ENCODE results near the gene COX7A2L. TPM values are rescaled to one million over a fixed set of nuclear protein-coding genes. Genes with fewer than 3 reads are reported as not detected.

The COX7A2L gene
- total and polyA plus RNA-seq, 2 experiments from 2014 or later = 112 to 149 TPM

- TF ChIP-seq ZNF462 (CRISPR knock-in tag; IDR thresholded peaks at IDR 0.05) (no peak), EZH2 (IDR thresholded peaks at IDR 0.05; ENCODE audit: low read depth, unreplicated experiment) (no peak), STAT1 (IDR thresholded peaks at IDR 0.05; ENCODE audit: unreplicated experiment) (no peak), ZNF331 (CRISPR knock-in tag; IDR thresholded peaks at IDR 0.05; ENCODE audit: low read depth) (no peak)
Observed at GRCh38 chr2:42383855-42384530, 23.0 kb upstream of the COX7A2L start (continued).

GRCh38 chr2:42382144-42382543 lies 21.1 kb upstream of the COX7A2L start:
- Histone ChIP-seq H3K27me3 (ENCODE audit: insufficient read depth) (no peaks in the 10 kb centered on the region), H3F3A (replicated peaks; ENCODE audit: low read depth) (no peaks in the 10 kb centered on the region), H3K27ac (ENCODE audit: low read depth) (no peak overlapping the region), H3K79me2 (replicated peaks; ENCODE audit: insufficient read depth) (no peaks in the 10 kb centered on the region), H3K36me3 (ENCODE audit: insufficient read depth) (no peaks in the 10 kb centered on the region), H3K4me1 (ENCODE audit: insufficient read depth) (no peaks in the 10 kb centered on the region), H2AFZ (no peak overlapping the region), H4K20me1 (replicated peaks; ENCODE audit: insufficient read depth) (no peaks in the 10 kb centered on the region), H3K4me2 (no peak overlapping the region), H3K4me3 (no peak overlapping the region), H3K9me2 (ENCODE audit: insufficient read depth) (no peaks in the 10 kb centered on the region)
- Mint-ChIP-seq H3K4me1 (peaks cover 5% of the 10 kb centered on the region; the same call in 1 of the 3 replicates), H3K4me3 (no peak overlapping the region), H3K9me3 (no peaks in the 10 kb centered on the region), H3K27ac (no peak overlapping the region), H3K27me3 (ENCODE audit: insufficient read depth, low read depth, poor library complexity) (peaks cover 4% of the 10 kb centered on the region), H3K36me3 (ENCODE audit: low read depth) (peaks cover 2% of the 10 kb centered on the region; the same call in 1 of the 3 replicates)
- no peak for ATAC-seq
- DNase-seq (ENCODE audit: low spot score) = no peak
- TF ChIP-seq ZNF331 (CRISPR knock-in tag; IDR thresholded peaks at IDR 0.05; ENCODE audit: low read depth) (no peak), CREB1 (CRISPR knock-in tag; IDR thresholded peaks at IDR 0.05; ENCODE audit: low read depth) (no peak), NANOG (IDR thresholded peaks at IDR 0.05; ENCODE audit: borderline replicate concordance) (no peak), EZH2phosphoT487 (IDR thresholded peaks at IDR 0.05; ENCODE audit: unreplicated experiment) (no peak), JUNB (IDR thresholded peaks at IDR 0.05; ENCODE audit: unreplicated experiment) (no peak), CTCF (conservative IDR thresholded peaks at IDR 0.05; ENCODE audit: low read depth in 2 of 2) (no peak), REST (IDR thresholded peaks at IDR 0.05; ENCODE audit: unreplicated experiment) (no peak)
